Measurements from ENCODE around the gene PPCDC.

DNA sequence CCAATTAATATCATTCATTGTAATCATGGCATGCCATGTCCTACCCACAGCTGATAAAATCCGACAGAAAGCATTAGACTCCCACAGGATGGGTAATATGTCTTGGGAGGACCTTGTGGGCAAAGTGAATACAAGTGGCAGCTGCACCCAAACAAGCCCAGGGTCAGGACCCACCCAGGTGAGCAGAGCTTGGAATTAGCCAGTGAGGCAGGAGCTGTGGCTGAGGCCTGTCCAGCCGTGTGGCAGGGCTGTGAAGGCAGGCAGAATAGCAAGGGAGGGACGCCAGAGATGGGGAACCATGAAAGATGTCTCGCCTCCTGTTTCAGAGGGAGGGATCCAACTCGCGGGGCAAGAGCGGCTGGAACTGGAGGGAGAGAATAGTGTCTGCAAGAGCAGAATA is 74.5 kb downstream of the PPCDC start:
- TF ChIP-seq GATA3 (IDR thresholded peaks at IDR 0.05; ENCODE audit: low read depth, low read length) = no peak
- TF ChIP-seq GATA2 (IDR thresholded peaks at IDR 0.05; ENCODE audit: low read depth, low read length) = no peak

All from SH-SY5Y (cell line).